GM12873 (cell line): ENCODE measurements around the gene GATAD2B.
A peak's percentile ranks its signal among the peaks of the same experiment; 100 is the strongest.

Source experiments
- CTCF ChIP-seq: IDR thresholded peaks from 2 replicates; pipeline ENCODE4 v1.5.1; 2012; ENCODE audit warnings: low read depth, mild to moderate bottlenecking, moderate library complexity, low read length, control low read depth; ENCODE audit not compliant: insufficient read depth; ENCODE audit errors: missing control alignments

Gene GATAD2B

DNA sequence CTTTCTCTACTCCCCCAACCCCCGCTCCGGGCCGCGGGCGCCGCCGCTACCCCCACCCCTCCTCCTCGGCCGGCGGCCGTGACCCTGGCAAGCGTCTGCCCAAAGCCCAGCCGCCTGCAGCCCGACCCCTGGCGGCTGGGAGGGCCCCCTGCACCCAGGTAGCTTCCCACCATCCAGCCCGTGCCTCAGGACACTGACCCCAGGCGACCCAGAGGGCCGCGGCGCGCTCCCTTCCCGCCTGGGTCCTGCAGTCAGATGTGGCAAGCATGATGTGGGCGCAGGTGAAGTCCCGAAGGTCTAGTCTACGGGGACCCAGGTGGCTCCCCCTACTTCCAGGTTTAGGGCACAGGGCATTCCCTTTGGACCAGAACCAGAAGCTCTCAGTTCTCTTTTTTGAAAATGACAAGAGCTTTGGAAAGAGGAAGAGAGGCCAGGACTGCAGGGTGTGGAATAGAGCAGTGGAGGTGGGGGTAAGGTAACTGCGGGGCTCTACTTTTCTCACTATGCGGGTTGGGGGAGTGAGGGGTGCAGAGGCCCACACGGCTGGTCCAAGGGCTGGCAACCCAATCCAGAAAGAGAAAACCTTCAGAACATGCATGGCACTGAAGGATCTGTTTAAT lies 24.0 kb upstream of the GATAD2B start, which contains the start of gene DENND4B:
Gene DENND4B (minus strand): TSS at position 97 of the 620 bp plus-strand sequence. CDS start 2,344 bp downstream, outside the sequence.
- TF ChIP-seq CTCF = peak; percentile 85

GRCh38 chr1:153945795-153946621 lies 23.2 kb upstream of the GATAD2B start:
- TF ChIP-seq CTCF = no peak

DNA sequence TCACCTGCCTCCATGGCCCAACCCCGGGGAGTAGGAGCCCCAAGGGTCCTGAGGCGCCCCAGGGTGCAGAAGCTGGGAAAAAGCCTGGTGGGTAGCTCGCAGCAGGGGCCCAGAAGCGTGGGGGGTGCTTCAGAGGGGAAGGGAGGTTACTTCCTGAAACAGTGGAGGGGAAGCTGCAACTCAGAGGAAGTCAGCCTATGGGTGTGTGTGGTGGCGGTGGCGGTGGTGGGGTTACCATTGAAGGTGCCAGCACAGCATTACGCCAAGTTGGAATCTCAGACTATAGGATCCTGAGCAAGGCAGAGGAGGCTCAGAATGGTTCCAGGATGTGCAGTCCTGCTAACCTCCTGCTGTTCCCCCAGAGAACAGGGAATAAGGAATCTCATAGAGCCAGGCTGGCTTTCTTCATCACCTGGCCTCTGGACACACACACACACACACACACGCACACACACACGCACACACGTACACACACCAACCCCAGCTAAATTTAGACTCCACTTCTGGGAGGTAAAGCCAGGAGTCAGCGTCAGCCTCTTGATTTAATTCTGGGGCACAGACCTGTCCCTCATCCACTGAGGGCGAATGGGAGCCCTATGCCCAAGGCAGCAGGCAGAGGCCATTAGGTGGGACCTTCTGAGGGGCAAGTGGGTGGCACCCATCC lies 22.5 kb upstream of the GATAD2B start:
- TF ChIP-seq CTCF = no peak

DNA sequence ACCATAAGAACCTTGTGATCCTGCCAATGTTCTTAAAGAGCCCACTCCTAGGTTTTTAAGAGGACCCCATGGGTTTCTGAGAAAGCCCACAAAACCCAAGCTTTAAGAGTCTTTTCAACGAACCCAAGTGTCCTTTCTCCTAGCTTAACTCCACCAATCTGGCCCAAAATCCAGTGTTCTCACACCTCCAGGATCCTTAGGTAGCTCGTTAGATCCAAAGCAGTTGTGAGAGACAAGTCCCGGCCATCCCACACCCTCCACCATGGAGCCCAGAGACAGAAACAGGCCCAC lies 22.0 kb upstream of the GATAD2B start:
- no peak for TF ChIP-seq CTCF

DNA sequence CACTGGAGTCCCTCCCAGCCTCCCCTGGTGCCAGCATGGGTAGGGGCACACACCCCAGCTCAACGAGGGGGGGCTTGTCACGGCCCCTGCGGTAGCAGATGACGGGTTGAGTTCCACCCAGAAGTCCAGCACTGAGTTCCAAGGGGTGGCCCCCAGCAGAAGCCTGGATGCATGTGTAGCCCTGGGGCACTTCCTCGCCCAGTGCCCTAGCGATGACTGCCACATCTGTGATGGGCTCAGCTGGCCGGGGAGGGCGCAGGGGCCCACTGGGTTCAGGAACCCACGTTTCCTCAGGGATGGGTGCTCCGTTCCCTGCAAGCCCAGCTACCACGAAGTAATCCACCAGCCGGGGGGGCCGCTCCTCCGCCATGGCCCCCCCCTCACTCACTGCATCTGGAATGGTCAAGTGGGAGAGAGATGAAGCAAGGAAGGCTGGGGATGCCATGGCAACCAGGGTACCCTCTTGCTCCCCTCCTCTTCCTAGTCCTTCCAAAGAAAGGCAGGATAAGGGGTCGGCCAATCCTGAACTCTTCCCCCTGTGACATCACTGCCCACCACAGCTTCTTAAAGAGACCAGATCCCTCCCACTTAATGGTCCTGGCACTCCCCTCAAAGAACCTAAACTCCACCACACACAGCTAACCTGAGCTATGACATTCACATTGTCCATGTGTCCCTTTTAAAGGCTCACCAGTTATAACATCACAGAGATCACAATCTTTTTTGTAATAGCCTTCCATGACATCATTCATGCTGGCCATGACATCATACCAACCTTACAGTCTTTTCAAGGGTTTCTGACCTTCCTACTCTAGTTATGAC lies 21.4 kb upstream of the GATAD2B start:
- TF ChIP-seq CTCF = no peak

GRCh38 chr1:153942766-153943549 lies 20.2 kb upstream of the GATAD2B start:
- TF ChIP-seq CTCF = no peak
